CD4-positive, alpha-beta T cell treated with Interleukin-4 for 4 hours (primary cell): ENCODE results near the gene CFAP46.
"Not testable (repeated sequence)": the region's sequence is repeated elsewhere in the genome, so short reads cannot be mapped to it uniquely, and the experiment has no call there.

Source experiments
- DNase-seq: peaks from one replicate; pipeline ENCODE4 v3.0.0-alpha.2; 2020

Gene CFAP46

DNA sequence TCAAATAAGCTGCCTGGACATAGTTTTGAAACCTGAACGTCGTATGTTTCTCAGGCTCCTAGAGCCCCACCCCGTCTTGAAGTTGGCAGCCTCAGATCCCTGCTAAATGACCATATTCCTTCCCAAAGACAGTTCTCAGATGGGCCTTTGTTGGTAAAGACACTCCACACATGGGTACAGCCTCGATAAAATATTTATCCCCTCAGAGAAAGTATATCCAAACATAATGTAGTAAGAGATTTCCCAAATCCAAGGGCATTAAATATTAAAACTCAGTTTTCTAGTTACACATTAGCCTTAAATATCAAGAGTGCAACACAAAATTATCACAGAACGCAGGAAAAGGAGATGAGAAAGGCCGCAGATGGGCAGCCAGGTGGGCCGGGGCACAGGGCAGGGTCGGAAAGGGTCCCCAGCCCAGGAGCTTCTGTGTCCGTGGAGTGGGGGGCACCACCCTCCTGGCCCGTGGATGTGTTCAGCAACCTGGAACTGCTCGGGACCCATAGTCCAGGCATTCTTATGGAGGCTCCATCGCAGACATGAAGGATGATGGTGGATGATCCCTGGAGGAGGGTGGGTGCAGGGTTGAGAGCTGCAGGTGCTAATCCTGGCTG, 1.5 kb upstream of the CFAP46 start:
- no peak for DNase-seq

DNA sequence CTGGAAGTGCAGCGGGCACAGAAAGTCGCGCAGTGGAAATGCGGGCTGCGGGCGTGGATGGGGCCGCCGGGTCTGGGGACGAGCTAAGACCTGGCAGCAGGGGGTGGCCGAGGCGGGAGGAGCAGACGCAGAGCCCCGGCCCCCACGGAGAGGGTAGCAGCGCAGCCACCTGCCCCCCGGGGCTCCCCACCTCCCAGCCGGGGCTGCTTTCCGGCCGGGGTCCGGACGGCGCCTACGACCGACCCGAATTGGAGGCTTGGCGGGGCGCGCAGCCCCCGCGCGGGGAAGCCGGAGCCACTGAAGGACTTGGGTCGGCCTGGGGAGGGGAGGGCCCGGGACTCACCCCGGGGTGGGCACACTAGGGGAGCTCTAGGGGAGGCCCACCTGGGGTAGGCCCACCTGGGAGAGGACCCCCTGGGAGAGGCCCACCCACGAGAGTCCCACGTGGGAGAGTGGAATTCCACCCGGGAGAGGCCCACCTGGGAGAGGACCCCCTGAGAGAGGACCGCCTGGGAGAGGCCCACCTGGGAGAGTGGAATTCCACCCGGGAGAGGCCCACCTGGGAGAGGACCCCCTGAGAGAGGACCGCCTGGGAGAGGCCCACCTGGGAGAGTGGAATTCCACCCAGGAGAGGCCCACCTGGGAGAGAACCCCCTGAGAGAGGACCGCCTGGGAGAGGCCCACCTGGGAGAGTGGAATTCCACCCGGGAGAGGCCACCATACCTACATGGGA, 854 bp upstream of the CFAP46 start:
- no peak for DNase-seq

DNA sequence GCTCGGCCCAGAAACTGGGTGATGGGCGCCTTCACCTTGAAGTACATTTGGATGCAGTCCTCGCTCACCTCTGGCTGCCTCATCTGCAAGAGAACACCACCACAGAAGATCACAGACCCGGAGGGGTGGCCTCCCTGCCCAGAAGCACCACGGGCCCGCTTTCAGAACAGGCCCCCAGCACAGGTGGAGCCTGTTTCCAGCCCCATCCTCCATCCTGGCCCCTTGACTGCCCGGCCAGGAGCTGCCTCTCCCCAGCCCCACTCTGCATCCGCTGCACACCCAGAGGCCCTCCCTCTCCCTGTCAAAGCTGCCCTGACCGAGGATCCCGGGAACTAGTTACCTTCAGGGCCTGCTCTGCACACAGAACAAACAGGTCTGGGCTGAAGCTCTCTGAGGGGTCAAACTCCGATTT, 724 bp downstream of the CFAP46 start:
- no peak for DNase-seq

DNA sequence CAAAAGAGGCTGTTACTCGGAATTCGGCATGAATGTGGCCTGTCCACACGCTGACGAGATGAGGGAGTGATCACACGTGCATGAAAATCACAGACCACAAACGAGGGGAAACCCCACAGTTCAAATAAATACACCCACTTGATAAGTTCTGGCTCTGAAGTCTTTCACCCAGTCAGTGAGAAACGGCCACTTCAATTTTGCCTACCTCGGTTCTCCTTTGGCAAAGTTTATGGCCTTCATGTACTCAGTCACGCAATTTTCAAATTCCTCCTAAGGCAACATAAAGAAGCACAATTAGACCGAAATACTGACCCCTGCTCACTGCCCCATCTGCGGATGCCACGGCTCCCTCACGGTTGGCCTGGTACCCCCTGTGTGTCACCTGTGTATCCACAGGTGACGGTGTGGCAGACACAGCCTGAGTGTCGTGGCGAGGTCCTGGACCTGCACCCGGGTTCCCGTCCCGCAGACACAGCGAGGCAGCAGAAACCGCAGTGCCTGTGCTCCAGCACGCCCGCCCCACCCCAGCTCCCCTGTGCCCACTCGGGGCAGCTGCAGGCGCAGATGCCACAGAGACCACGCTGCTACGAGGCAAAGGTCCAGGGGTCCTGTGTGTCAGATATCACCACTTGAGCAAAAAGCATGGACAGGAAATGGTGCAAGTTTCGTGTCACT, 1.4 kb downstream of the CFAP46 start:
- DNase-seq = no peak

DNA sequence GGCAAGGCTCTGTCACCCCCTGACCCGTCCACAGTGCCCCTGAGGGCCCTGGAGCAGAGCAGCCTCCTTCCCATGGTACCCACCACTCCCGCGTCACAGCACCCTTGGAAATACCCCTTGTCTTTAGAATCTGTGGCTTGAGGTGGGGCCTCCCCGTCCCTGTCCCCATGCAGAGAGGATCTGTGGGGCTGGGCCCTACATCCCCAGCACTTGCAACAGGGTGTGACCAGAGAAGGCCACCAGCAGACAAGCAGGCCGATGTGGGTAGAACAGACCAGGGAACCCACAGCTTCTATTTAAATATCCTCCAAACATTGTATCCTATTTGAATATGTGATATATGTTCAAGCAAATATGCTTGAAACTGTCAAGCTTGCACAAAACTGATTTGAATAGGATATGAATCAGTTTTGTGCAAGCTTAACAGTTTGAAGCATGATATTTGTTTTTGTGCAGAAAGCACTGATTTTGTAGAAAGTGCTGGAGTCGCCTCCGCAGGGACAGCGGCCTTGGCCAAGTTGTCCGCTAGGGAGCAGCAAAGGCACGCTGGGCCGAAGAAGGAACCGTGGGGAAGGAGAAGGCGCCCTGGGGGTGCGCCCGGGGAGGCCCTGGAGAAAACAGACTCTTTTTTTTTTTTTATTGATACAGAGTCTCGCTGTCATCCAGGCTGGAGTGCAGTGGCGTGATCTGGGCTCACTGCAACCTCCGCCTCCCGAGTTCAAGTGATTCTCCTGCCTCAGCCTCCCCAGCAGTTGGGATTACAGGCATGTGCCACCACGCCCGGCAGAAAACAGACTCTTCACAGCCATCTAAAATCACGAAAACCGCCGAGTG, 2.2 kb downstream of the CFAP46 start:
- DNase-seq = peak; percentile 22

DNA sequence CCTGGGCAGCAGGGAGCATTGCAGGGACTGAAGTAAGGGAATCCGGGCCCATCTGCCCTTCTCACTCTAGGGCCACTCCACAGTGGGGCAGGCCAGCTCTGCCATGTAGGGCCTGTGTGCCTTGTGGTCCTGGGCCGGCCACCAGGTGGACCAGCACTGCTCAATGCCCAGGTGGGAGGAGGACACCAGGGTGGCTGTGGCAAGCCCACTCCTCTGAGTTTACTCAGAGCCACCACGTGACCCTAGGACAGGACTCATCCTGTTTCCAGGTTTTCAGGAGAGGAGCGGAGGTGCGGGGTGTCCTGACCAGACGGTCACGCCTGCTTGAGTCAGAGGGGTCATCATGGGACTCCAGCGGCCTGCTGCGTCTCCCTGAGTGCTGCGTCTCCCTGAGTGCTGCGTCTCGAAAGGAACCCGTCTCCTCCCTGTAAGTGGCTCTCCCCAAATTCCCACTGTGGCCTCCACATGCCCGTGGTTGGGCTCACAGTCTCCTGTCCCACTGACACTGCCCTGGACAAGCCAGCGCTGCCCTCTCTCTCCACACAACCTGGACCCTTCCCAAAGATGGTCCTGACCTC, 2.9 kb downstream of the CFAP46 start:
- DNase-seq = no peak

DNA sequence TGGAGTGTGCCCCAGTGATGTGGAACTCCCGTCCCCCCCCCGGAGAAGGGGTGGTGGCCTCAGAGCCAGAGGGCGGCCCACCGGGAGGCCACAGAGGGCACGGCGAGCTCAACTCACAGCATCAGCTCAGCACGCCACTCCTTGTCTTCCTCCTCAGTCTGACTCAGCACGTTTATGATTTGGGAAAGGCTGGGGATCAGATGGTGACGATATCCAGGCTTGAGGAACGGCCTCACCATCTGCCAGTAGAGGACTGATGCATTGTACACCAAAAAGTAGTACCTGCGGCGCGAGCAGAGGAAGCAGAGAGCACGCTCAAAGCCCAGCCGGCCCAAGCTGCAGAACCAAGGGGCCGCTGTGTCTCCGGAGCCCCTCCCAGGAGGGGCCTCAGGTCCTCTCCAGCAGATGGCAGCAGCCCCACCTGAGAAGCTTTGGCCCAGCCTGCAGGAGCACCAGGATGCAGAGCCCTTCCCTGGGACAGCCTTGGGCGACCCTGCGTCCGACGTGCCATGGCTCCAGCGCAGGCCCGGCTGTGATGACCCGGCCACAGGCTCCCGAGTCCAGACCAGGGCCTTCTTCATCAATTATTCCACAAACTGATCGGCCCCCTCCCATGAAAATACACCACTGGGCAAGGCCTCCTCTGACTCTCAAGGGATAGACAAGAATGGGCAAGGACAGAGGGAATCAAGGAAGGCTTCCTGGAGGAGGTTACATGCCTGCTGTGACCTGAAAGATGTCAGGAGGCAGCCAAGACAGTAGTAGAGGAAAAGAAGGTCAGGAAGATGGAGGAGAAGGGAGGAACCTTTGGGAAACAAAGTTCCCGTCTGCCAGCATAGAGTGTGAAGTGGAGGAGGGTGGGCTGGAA, 3.7 kb downstream of the CFAP46 start:
- no peak for DNase-seq

DNA sequence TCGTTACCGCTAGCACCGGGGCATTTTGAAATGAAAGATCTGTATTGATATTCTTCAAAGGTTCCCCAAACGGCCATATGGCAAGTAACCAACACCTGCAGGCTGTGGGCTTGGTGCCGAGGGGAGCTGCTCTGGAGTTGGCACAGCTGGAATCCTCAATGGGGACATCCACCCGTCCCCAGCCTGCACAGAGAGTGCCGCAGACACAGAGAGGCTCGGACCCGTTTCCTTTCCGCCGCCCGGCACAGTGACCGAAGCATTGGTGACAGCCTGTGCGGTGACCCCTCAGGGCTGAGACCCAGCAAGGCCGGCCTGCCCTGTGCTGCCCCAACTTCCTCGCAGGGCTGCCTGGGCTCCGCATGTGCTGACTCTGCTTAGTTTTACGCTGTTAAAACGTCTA, 4.5 kb downstream of the CFAP46 start:
- no peak for DNase-seq

DNA sequence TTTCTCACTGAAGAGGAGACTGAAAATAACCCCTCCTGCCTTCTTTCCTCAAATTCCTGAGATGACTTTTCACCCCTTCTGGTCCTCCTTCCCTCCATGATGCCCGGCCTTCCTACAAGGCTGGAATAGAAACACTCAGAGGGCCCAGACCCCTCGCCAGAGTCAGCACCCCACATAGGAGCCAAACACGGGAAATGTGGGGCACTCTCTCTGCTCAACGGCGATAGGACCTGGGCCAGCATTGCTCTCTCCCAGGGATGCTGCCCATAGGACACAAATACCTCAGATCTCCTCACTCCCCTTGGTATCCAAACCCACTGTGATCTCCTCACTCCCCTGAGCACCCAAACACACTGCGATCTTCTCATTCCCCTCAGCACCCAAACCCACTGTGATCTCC, 7.4 kb downstream of the CFAP46 start:
- no peak for DNase-seq

DNA sequence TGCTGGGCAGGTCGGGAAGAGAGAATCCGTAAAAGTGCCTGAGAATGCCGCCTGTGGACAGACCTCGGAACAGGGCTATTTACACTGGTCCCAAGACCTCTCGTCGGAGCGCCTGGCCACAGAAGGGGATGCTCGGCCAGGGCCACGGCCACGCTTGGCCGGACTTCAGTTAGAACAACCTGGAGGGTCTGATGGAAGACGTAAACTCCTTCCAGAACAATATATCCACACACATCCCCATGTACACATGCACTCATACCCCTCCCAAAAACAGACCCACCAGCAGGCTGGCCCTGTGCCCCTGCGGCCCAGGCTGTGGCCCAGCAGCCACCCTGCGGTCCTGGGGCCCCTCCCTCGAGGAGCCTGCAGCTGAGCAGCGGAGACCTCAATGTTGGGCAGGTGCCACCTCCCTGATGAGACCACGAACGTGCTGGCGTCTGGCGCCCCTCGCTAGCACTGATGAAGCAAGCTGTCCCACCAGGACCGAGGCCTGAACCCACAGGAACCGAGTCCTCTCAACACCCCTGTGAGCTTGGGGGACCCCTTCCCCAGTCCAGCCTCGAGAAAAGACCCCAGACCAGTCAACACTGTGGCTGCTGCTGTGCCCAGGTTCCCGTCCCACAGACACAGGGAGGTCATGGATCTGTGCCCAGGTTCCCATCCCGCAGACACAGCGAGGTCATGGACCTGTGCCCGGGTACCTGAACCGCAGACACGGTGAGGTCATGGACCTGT, 8.9 kb downstream of the CFAP46 start:
- DNase-seq = no peak

DNA sequence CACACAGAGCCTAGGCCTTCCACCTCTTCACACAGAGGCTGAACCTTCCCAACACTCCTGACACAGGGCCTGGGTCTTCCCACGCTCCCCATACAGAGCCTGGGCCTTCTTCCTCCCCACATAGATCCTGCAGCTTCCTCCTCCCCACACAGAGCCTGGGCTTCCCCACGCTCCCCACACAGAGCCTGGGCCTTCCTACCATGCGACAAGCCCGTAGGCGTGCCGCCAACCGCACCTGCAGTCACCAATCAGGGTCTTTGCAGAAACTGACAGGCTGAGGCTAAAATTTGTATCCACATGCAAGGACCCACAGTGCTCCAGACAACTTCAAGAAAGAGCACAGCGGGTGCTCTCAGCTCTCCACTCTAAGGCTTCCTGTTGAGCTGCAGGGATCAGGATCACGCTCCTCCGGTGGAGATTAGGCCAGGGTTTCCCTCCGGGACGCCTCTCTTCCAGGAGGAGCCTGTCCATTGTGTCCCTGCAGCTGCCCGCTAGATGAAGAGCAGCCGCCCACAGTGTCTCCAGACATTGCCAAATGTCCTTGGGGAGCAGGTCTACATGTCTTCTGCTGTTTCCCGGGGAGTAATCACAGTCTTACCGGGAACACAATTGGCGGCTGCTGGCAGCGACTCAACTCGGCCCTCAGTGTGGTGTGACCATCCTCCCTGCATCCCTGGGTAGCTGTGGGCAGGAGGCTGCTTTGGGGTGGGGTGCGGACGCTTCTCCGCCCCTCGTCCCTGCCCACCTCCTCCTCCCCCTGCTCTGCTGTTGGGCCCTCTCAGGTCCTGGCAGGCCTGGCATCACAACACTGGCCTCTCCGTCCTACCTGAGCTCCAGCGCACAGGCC, 9.7 kb downstream of the CFAP46 start:
- DNase-seq = no peak

DNA sequence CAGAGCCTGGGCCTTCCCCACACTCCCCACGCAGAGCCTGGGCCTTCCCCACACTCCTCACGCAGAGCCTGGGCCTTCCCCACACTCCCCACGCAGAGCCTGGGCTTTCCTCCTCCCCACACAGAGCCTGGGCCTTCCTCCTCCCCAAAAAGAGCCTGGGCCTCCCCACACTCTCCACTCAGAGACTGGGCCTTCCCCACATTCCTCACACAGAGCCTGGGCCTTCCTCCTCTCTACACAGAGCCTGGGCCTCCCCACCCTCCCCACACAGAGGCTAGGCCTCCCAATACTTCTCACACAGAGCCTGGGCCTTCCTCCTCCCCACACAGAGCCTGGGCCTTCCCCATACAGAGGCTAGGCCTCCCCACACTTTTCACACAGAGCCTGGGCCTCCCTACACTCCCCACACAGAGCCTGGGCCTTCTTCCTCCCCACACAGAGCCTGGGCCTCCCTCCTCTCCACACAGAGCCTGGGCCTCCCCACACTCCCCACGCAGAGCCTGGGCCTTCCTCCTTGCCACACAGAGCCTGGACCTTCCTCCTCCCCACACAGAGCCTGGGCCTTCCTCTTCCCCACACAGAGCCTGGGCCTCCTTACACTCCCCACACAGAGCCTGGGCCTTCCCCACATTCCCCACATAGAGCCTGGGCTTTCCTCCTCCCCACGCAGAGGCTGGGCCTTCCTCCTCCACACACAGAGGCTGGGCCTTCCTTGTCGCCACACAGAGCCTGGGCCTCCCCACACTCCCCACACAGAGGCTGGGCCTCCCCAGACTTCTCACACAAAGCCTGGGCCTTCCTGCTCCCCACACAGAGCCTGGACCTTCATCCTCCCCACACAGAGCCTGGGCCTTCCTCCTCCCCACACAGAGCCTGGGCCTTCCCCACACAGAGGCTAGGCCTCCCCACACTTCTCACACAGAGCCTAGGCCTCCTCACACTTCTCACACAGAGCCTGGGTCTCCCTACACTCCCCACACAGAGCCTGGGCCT, 10.8 kb downstream of the CFAP46 start:
- not testable (repeated sequence) for DNase-seq

DNA sequence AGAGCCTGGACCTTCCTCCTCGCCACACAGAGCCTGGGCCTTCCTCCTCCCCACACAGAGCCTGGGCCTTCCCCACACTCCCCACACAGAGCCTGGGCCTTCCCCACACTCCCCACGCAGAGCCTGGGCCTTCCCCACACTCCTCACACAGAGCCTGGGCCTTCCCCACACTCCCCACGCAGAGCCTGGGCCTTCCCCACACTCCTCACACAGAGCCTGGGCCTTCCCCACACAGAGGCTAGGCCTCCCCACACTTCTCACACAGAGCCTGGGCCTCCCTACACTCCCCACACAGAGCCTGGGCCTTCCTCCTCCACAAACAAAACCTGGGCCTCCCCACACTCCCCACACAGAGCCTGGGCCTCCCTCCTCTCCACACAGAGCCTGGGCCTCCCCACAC, 11.7 kb downstream of the CFAP46 start:
- not testable (repeated sequence) for DNase-seq

DNA sequence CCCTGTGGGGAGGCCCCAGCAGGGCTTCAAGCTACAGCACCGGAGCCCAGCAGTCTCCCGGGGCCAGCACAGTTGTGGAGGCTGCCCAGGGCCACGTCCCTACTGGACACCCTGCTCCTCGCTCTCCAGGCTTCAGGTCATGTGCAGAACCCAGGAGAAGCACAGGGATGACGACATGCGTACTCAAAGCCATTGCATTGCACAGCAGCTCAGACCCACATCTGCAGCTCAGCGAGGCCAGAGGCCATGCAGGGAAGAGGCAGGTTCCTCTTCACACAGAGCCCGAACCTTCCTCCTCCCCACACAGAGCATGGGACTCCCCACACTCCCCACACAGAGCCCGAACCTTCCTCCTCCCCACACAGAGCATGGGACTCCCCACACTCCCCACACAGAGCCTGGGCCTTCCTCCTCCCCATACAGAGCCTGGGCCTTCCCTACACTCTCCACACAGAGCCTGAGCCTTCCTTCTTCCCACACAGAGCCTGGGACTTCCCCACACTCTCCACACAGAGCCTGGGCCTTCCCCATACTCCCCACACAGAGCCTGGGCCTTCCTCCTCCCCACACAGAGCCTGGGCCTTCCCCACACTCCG, 12.3 kb downstream of the CFAP46 start:
- no peak for DNase-seq

DNA sequence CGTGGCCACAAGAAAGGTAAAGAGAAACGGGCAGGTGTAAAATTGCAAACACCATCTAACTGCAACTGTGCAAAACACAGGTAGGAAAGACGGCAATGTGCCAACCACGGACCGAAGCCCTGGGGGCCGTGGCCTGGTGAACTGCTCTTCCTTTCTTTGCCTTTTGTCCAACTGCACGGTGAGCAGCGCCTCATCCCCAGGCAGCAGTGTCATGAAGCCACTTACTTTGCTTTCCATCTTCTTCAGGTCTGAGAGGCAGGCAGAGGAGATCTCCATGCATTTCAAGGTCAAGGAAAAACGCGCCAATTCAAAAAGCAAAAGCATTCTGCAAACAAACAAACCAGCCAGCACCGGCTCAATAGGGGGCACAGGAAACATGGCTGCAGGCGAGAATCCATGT, 12.9 kb downstream of the CFAP46 start:
- DNase-seq = no peak

DNA sequence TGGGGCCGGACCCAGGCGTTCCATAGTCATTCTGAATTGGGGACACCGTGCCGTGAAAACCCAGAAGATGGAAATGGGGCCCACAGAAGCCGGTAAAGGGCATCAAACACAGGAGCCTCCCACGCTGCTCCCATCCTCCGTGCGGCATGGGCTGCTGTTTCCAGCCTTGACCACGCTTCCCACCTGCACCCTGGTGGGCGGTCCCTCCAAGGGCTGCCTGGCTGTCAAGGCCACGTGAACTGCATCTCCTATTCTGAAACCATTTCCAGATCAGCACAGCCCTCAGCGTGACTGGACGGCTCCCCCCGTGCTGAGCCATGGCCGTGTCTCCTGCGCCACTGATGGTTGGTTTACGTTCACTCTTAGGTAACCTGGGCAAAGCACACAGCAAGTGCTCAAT, 14.1 kb downstream of the CFAP46 start:
- no peak for DNase-seq

DNA sequence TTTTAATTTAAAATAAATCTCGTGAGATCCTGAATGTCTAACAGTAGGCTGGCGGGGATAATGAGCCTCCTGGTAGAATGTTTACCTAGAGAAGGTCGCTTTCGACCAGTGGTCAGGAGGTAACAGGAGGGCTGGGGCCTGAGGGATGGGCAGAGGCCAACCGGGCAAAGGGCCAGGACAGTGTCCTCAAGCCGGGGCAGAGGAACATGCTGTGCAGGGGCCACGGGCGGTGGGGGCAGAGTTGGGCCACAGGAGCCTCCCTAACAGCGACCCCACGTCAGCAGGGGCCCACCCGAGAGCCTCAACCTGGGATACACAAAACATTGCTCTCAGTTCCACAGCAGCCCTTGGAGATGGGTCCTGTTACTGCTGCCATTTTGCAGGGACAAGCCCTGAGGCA, 14.5 kb downstream of the CFAP46 start:
- no peak for DNase-seq
